IMR-90 (cell line): ENCODE data around the gene SNX33. TPM values are rescaled to one million over a fixed set of nuclear protein-coding genes. Genes with fewer than 3 reads are reported as not detected.

Experiments
- ATAC-seq: fragments of 200-7000 bp; cut with Tn5 transposase; 2 replicates; pipeline ENCODE4 v1.9.1; 2020; ENCODE audit warnings: low read depth, mild to moderate bottlenecking, moderate library complexity
- BruUV-seq: library from RNA; stranded (reverse); fragments of 400-500 nt; replicated peaks from 2 replicates; lab custom pipeline; 2021; lab: Mats Ljungman, UMichigan
- CTCF ChIA-PET: fragments of 300-600 bp; formaldehyde crosslinking; extraction: SDS; loops from one replicate; lab custom pipeline; 2021; ENCODE audit warnings: antibody characterized with exemption; lab: Yijun Ruan, JAX
- POLR2A ChIA-PET: fragments of 300-600 bp; sonication (Branson Sonifier 250); formaldehyde crosslinking; loops from one replicate; lab custom pipeline; 2022; ENCODE audit warnings: antibody characterized with exemption; ENCODE audit not compliant: unreplicated experiment; lab: Charles Lee
- DNase-seq: peaks from one replicate; pipeline ENCODE4 v3.0.0; 2013
- H2AFZ ChIP-seq: replicated peaks from 2 replicates; pipeline ENCODE3; 2013; ENCODE audit warnings: low read length, mild to moderate bottlenecking; ENCODE audit not compliant: poor library complexity
- H2AK5ac ChIP-seq: 2 replicates; pipeline ENCODE4 v1.6.1; 2013; ENCODE audit warnings: low read depth, low read length, inconsistent platforms
- H2AK9ac ChIP-seq: replicated peaks from 2 replicates; pipeline ENCODE3; 2013; ENCODE audit warnings: mild to moderate bottlenecking, low read depth, low read length, moderate library complexity; ENCODE audit not compliant: poor library complexity
- H2BK120ac ChIP-seq: 2 replicates; pipeline ENCODE4 v1.6.1; 2013; ENCODE audit warnings: low read depth, low read length, inconsistent platforms
- H2BK15ac ChIP-seq: 3 replicates; pipeline ENCODE4 v1.6.1; 2013; ENCODE audit warnings: low read depth, low read length, inconsistent platforms
- H2BK20ac ChIP-seq: 2 replicates; pipeline ENCODE4 v1.6.1; 2013; ENCODE audit warnings: low read depth, mild to moderate bottlenecking, inconsistent platforms, low read length, moderate library complexity
- H2BK5ac ChIP-seq: 2 replicates; pipeline ENCODE4 v1.6.1; 2013; ENCODE audit warnings: mild to moderate bottlenecking, low read depth, low read length, inconsistent platforms; ENCODE audit not compliant: poor library complexity, severe bottlenecking
- H3K14ac ChIP-seq: replicated peaks from 2 replicates; pipeline ENCODE4 v1.6.1; 2013; ENCODE audit warnings: low read depth, low read length, inconsistent platforms
- H3K18ac ChIP-seq: 2 replicates; pipeline ENCODE4 v1.6.1; 2013; ENCODE audit warnings: low read depth, low read length, control low read depth
- H3K23ac ChIP-seq: 2 replicates; pipeline ENCODE4 v1.6.1; 2013; ENCODE audit warnings: low read depth, low read length, inconsistent platforms
- H3K27ac ChIP-seq: 2 replicates; pipeline ENCODE4 v1.5.1; 2013; ENCODE audit warnings: mild to moderate bottlenecking, control low read depth, low read length; ENCODE audit not compliant: insufficient read depth
- H3K27me3 ChIP-seq: 2 replicates; pipeline ENCODE4 v1.6.1; 2013; ENCODE audit warnings: low read length; ENCODE audit not compliant: control insufficient read depth, insufficient read depth
- H3K36me3 ChIP-seq: 2 replicates; pipeline ENCODE4 v1.6.1; 2013; ENCODE audit warnings: low read length, mixed read lengths; ENCODE audit not compliant: control insufficient read depth, insufficient read depth
- H3K4ac ChIP-seq: 2 replicates; pipeline ENCODE4 v1.6.1; 2013; ENCODE audit warnings: low read depth, low read length, inconsistent platforms
- H3K4me1 ChIP-seq: 2 replicates; pipeline ENCODE4 v1.6.1; 2013; ENCODE audit warnings: low read length, mixed read lengths; ENCODE audit not compliant: control insufficient read depth, insufficient read depth
- H3K4me2 ChIP-seq: 2 replicates; pipeline ENCODE4 v1.6.1; 2013; ENCODE audit warnings: low read depth, mild to moderate bottlenecking, control low read depth, low read length, moderate library complexity
- H3K4me3 ChIP-seq: 2 replicates; pipeline ENCODE4 v1.5.1; 2013; ENCODE audit warnings: low read depth, mild to moderate bottlenecking, control low read depth, low read length, moderate library complexity; ENCODE audit not compliant: insufficient read depth
- H3K56ac ChIP-seq: 2 replicates; pipeline ENCODE4 v1.6.1; 2013; ENCODE audit warnings: low read length, inconsistent platforms; ENCODE audit not compliant: insufficient read depth; ENCODE audit errors: extremely low read depth
- H3K79me1 ChIP-seq, 2 experiments: 2 replicates each; pipeline ENCODE4 v1.6.1; 2013; ENCODE audit warnings: low read length in 2 of 2, inconsistent platforms in 1 of 2, low read depth in 1 of 2
- H3K9ac ChIP-seq: 2 replicates; pipeline ENCODE4 v1.6.1; 2013; ENCODE audit warnings: low read depth, low read length, control low read depth
- H3K9me1 ChIP-seq: 2 replicates; pipeline ENCODE4 v1.6.1; 2013; ENCODE audit warnings: low read length, inconsistent platforms; ENCODE audit not compliant: insufficient read depth
- H3K9me3 ChIP-seq: 2 replicates; pipeline ENCODE4 v1.6.1; 2013; ENCODE audit warnings: low read length; ENCODE audit not compliant: control insufficient read depth, insufficient read depth
- H4K20me1 ChIP-seq: 2 replicates; pipeline ENCODE4 v1.6.1; 2013; ENCODE audit warnings: low read length, inconsistent platforms; ENCODE audit not compliant: insufficient read depth
- H4K5ac ChIP-seq: 2 replicates; pipeline ENCODE4 v1.6.1; 2013; ENCODE audit warnings: mild to moderate bottlenecking, low read depth, low read length, control low read depth
- H4K8ac ChIP-seq, 2 experiments: 2 replicates each; pipeline ENCODE4 v1.6.1; 2013; ENCODE audit warnings: low read depth in 2 of 2, low read length in 2 of 2, control low read depth in 1 of 2, inconsistent platforms in 1 of 2
- H4K91ac ChIP-seq: 2 replicates; pipeline ENCODE4 v1.6.1; 2013; ENCODE audit warnings: low read depth, low read length, inconsistent platforms; ENCODE audit not compliant: insufficient read depth
- BHLHE40 ChIP-seq: fragments of 150-350 bp; IDR thresholded peaks from 2 replicates; pipeline ENCODE4 v1.6.1; 2016; ENCODE audit warnings: mild to moderate bottlenecking, low read depth, low read length
- CEBPB ChIP-seq: IDR thresholded peaks from 2 replicates; pipeline ENCODE4 v1.6.1; 2012; ENCODE audit warnings: low read depth, low read length, improper control_type of control experiment
- MAFK ChIP-seq: IDR thresholded peaks from 2 replicates; pipeline ENCODE4 v1.6.1; 2012; ENCODE audit warnings: low read depth, low read length, improper control_type of control experiment
- MAZ ChIP-seq: IDR thresholded peaks from 2 replicates; pipeline ENCODE4 v1.6.1; 2012; ENCODE audit warnings: low read depth, mild to moderate bottlenecking, low read length, improper control_type of control experiment, moderate library complexity, borderline replicate concordance
- MXI1 ChIP-seq: IDR thresholded peaks from 2 replicates; pipeline ENCODE4 v1.6.1; 2012; ENCODE audit warnings: low read depth, mild to moderate bottlenecking, low read length, moderate library complexity, borderline replicate concordance
- NFE2L2 ChIP-seq: fragments of 150-350 bp; IDR thresholded peaks from 2 replicates; pipeline ENCODE4 v1.6.1; 2016; ENCODE audit warnings: low read depth, mild to moderate bottlenecking, low read length
- POLR2A ChIP-seq: IDR thresholded peaks from 2 replicates; pipeline ENCODE4 v1.6.1; 2012; ENCODE audit warnings: mild to moderate bottlenecking, low read depth, low read length
- RAD21 ChIP-seq: IDR thresholded peaks from 2 replicates; pipeline ENCODE4 v1.6.1; 2012; ENCODE audit warnings: low read length, improper control_type of control experiment
- RFX5 ChIP-seq: IDR thresholded peaks from 2 replicates; pipeline ENCODE4 v1.8.0; 2012; ENCODE audit warnings: low read depth, mild to moderate bottlenecking, low read length, moderate library complexity
- SMC3 ChIP-seq: fragments of 150-350 bp; IDR thresholded peaks from 2 replicates; pipeline ENCODE4 v1.6.1; 2016; ENCODE audit warnings: low read depth, mild to moderate bottlenecking, antibody characterized with exemption, low read length, moderate library complexity
- WGBS, 2 experiments: methylation state at CpG; one replicate each; pipeline versions ENCODE4 v1.1.5 to v1.1.7; 2013; ENCODE audit warnings: missing lambda C conversion rate in 2 of 2; ENCODE audit not compliant: insufficient read length in 1 of 2; ENCODE audit errors: extremely low coverage in 2 of 2; 5-methylcytosine and 5-hydroxymethylcytosine counted together
- dilution Hi-C: fragments of 300-500 bp; cut with HindIII; formaldehyde crosslinking; loops from one replicate; pipeline ENCODE4 v1.14.3; 2018; ENCODE audit warnings: low sequenced_read_pairs; ENCODE audit not compliant: unreplicated experiment
- in situ Hi-C: fragments of 300-500 bp; cut with MboI; formaldehyde crosslinking; loops from 3 replicates; pipeline ENCODE4 v1.14.3; 2019; ENCODE audit warnings: low sequenced_read_pairs, inconsistent platforms, mixed read lengths
- intact Hi-C: fragments of 100-400 bp; cut with micrococcal nuclease; formaldehyde crosslinking; loops from 2 replicates; pipeline ENCODE4 v1.10.0; 2022
- polyA plus RNA-seq, 3 experiments: library from polyadenylated mRNA; depleted of rRNA; stranded (reverse); fragments of >200 nt; gene quantifications; 2 replicates each; pipeline ENCODE4 v1.2.3, GENCODE V29; 2012; ENCODE audit warnings: low replicate concordance in 1 of 3
- total RNA-seq: library from RNA; depleted of rRNA; stranded (reverse); fragments of >200 nt; gene quantifications from 2 replicates; pipeline ENCODE4 v1.2.3, GENCODE V29; 2012
- TF ChIP-seq, protein P1 (sequence below): fragments of 150-350 bp; IDR thresholded peaks from 2 replicates; pipeline ENCODE4 v1.6.1; 2017; ENCODE audit warnings: mild to moderate bottlenecking, antibody characterized with exemption, low read length, low read depth
- TF ChIP-seq, protein P2 (sequence below): fragments of 150-350 bp; IDR thresholded peaks from 2 replicates; pipeline ENCODE4 v1.6.1; 2016; ENCODE audit warnings: low read depth, mild to moderate bottlenecking, low read length, moderate library complexity, borderline replicate concordance

SNX33 gene
- total and polyA plus RNA-seq, 2 of the 4 experiments (the other 2 are of a cell fraction), result 12.7 to 14.6 TPM

GRCh38 chr15:75647370-75648155 is at the start of gene SNX33 (continued):
- TF ChIP-seq MXI1 (peak; percentile 62; the same call in 1 of the 2 replicates), RFX5 (no peak), SMC3 (peak; percentile 29)
- TF ChIP-seq, protein P1, sequence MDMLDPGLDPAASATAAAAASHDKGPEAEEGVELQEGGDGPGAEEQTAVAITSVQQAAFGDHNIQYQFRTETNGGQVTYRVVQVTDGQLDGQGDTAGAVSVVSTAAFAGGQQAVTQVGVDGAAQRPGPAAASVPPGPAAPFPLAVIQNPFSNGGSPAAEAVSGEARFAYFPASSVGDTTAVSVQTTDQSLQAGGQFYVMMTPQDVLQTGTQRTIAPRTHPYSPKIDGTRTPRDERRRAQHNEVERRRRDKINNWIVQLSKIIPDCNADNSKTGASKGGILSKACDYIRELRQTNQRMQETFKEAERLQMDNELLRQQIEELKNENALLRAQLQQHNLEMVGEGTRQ, result no peak

GRCh38 chr15:75598361-75598760 is 49.4 kb upstream of the SNX33 start:
- Histone ChIP-seq H3K56ac (no peak overlapping the region), H4K91ac (no peak overlapping the region), H3K4me2 (no peak overlapping the region), H4K8ac (no peak overlapping the region), H2BK120ac (no peak overlapping the region), H3K27me3 (no peaks in the 10 kb centered on the region), H4K20me1 (no peaks in the 10 kb centered on the region), H3K9me1 (peaks cover 7% of the 10 kb centered on the region; the same call in 1 of the 2 replicates), H3K23ac (no peak overlapping the region), H3K4me3 (no peak overlapping the region), H2BK20ac (no peak overlapping the region), H3K36me3 (peaks cover 45% of the 10 kb centered on the region), H3K14ac (no peak overlapping the region), H4K5ac (no peak overlapping the region), H2AFZ (no peak overlapping the region), H2BK5ac (no peak overlapping the region), H3K79me1 (peaks cover 0 to 4% of the 10 kb centered on the region in 2 experiments; a peak in 2 of 4 replicates), H2AK9ac (no peak overlapping the region), H3K27ac (no peak overlapping the region), H3K18ac (no peak overlapping the region), H2BK15ac (no peak overlapping the region), H2AK5ac (no peak overlapping the region), H3K9ac (no peak overlapping the region), H3K9me3 (no peaks in the 10 kb centered on the region), H3K4me1 (no peaks in the 10 kb centered on the region), H3K4ac (no peak overlapping the region)
- no peak for DNase-seq
- WGBS, 2 experiments, result no CpG with 5 or more reads among the region's 4 CpGs
- in situ Hi-C loops (no loop called here), intact Hi-C loops (no loop called here), dilution Hi-C loops (no loop called here)
- no peak for ATAC-seq
- ChIA-PET CTCF (interaction anchor here (0.6 to 2.3 kb wide), 2 partner anchors 20 to 97 kb away, joined by 3 to 5 read pairs; partner anchors contain the start of gene PTPN9), POLR2A (no interaction called here)
- BruUV-seq, result no TSS peak
- no peak for TF ChIP-seq NFE2L2
- no peak for TF ChIP-seq MAZ
- no peak for TF ChIP-seq MAFK
- no peak for TF ChIP-seq RFX5
- no peak for TF ChIP-seq SMC3
- TF ChIP-seq, protein P2, sequence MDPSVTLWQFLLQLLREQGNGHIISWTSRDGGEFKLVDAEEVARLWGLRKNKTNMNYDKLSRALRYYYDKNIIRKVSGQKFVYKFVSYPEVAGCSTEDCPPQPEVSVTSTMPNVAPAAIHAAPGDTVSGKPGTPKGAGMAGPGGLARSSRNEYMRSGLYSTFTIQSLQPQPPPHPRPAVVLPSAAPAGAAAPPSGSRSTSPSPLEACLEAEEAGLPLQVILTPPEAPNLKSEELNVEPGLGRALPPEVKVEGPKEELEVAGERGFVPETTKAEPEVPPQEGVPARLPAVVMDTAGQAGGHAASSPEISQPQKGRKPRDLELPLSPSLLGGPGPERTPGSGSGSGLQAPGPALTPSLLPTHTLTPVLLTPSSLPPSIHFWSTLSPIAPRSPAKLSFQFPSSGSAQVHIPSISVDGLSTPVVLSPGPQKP, result no peak
- TF ChIP-seq POLR2A, result no peak
- no peak for TF ChIP-seq CEBPB
- no peak for TF ChIP-seq BHLHE40
- TF ChIP-seq, protein P1, result no peak
- TF ChIP-seq RAD21, result no peak
